Measurements from ENCODE around the gene MAP3K9. TPM values are rescaled to one million over a fixed set of nuclear protein-coding genes. Genes with fewer than 3 reads are reported as not detected.

Gene MAP3K9
- total and polyA plus RNA-seq, 10 of the 15 experiments (the other 5 are each of a cell fraction or from before 2014, with no cell fraction given) = 0.48 to 7.9 (median 2.9) TPM

GRCh38 chr14:70838076-70838475, 28.8 kb upstream of the MAP3K9 start:
- intact Hi-C loops (cut with micrococcal nuclease; ENCODE audit: unreplicated experiment) = no loop called here
- H3K9me3 ChIP-seq (replicated peaks; ENCODE audit: control insufficient read depth, insufficient read depth, low read length) = no peaks in the 10 kb centered on the region; the same call in 2 of the 3 replicates
- no peak overlapping the region for H2AFZ ChIP-seq (ENCODE audit: control insufficient read depth, low read depth, low read length)
- H3K4me2 ChIP-seq (ENCODE audit: control insufficient read depth, insufficient read depth) = no peak overlapping the region
- H3K9ac ChIP-seq (ENCODE audit: control insufficient read depth, insufficient read depth, low read length) = no peak overlapping the region
- SMC1A ChIA-PET (ENCODE audit: uncharacterized antibody, unreplicated experiment) = no interaction called here
- DNase-seq (ENCODE audit: low read depth, low spot score) (no peak), FAIRE-seq (no peak), ATAC-seq (no peak)
- no TSS peak for BruUV-seq (replicated peaks)
- RAD21 ChIA-PET (ENCODE audit: unreplicated experiment) = no interaction called here
- H3K79me2 ChIP-seq (ENCODE audit: control insufficient read depth, insufficient read depth, low read length) = no peaks in the 10 kb centered on the region
- no peak overlapping the region for H3K27ac ChIP-seq (ENCODE audit: control insufficient read depth, insufficient read depth)
- H3K36me3 ChIP-seq (ENCODE audit: control insufficient read depth in 2 of 2, insufficient read depth in 2 of 2, low read length in 1 of 2) = no peaks in the 10 kb centered on the region
- CTCF ChIA-PET = no interaction called here
- WGBS (ENCODE audit: insufficient coverage, insufficient replicate concordance, low lambda C conversion rate, missing lambda C conversion rate) = 41% methylated on average over 4 of the region's 4 CpGs
- POLR2A ChIA-PET = no interaction called here
- no peak overlapping the region for H3K4me3 ChIP-seq
- no peaks in the 10 kb centered on the region for H3K27me3 ChIP-seq (replicated peaks in 1 of 2; ENCODE audit: control insufficient read depth in 2 of 2, insufficient read depth in 2 of 2, low read length in 1 of 2)
- no peaks in the 10 kb centered on the region for H4K20me1 ChIP-seq (ENCODE audit: control insufficient read depth, insufficient read depth)
- in situ Hi-C loops (cut with MboI) = no loop called here
- no peaks in the 10 kb centered on the region for H3K4me1 ChIP-seq (ENCODE audit: control insufficient read depth, insufficient read depth, low read length)
- TF ChIP-seq DPF2 (IDR thresholded peaks at IDR 0.05) = no peak
- no peak for TF ChIP-seq ZSCAN29 (IDR thresholded peaks at IDR 0.05)
- TF ChIP-seq, protein P1, sequence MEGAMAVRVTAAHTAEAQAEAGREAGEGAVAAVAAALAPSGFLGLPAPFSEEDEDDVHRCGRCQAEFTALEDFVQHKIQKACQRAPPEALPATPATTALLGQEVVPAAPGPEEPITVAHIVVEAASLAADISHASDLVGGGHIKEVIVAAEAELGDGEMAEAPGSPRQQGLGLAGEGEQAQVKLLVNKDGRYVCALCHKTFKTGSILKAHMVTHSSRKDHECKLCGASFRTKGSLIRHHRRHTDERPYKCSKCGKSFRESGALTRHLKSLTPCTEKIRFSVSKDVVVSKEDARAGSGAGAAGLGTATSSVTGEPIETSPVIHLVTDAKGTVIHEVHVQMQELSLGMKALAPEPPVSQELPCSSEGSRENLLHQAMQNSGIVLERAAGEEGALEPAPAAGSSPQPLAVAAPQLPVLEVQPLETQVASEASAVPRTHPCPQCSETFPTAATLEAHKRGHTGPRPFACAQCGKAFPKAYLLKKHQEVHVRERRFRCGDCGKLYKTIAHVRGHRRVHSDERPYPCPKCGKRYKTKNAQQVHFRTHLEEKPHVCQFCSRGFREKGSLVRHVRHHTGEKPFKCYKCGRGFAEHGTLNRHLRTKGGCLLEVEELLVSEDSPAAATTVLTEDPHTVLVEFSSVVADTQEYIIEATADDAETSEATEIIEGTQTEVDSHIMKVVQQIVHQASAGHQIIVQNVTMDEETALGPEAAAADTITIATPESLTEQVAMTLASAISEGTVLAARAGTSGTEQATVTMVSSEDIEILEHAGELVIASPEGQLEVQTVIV (IDR thresholded peaks at IDR 0.05; ENCODE audit: borderline replicate concordance, partially characterized antibody) = no peak
- no peak for TF ChIP-seq ZNF622 (IDR thresholded peaks at IDR 0.05)
- TF ChIP-seq SPI1 (IDR thresholded peaks at IDR 0.05; ENCODE audit: borderline replicate concordance, insufficient read depth, low read depth, low read length) = no peak
- no peak for TF ChIP-seq POLR2AphosphoS2 (IDR thresholded peaks at IDR 0.05; ENCODE audit: low read depth, low read length)
- TF ChIP-seq, protein P2, sequence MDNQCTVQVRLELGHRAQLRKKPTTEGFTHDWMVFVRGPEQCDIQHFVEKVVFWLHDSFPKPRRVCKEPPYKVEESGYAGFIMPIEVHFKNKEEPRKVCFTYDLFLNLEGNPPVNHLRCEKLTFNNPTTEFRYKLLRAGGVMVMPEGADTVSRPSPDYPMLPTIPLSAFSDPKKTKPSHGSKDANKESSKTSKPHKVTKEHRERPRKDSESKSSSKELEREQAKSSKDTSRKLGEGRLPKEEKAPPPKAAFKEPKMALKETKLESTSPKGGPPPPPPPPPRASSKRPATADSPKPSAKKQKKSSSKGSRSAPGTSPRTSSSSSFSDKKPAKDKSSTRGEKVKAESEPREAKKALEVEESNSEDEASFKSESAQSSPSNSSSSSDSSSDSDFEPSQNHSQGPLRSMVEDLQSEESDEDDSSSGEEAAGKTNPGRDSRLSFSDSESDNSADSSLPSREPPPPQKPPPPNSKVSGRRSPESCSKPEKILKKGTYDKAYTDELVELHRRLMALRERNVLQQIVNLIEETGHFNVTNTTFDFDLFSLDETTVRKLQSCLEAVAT (IDR thresholded peaks at IDR 0.05) = no peak
- no peak for TF ChIP-seq TAF1 (IDR thresholded peaks at IDR 0.05; ENCODE audit: borderline replicate concordance, low read depth, low read length)
- TF ChIP-seq, protein P3, sequence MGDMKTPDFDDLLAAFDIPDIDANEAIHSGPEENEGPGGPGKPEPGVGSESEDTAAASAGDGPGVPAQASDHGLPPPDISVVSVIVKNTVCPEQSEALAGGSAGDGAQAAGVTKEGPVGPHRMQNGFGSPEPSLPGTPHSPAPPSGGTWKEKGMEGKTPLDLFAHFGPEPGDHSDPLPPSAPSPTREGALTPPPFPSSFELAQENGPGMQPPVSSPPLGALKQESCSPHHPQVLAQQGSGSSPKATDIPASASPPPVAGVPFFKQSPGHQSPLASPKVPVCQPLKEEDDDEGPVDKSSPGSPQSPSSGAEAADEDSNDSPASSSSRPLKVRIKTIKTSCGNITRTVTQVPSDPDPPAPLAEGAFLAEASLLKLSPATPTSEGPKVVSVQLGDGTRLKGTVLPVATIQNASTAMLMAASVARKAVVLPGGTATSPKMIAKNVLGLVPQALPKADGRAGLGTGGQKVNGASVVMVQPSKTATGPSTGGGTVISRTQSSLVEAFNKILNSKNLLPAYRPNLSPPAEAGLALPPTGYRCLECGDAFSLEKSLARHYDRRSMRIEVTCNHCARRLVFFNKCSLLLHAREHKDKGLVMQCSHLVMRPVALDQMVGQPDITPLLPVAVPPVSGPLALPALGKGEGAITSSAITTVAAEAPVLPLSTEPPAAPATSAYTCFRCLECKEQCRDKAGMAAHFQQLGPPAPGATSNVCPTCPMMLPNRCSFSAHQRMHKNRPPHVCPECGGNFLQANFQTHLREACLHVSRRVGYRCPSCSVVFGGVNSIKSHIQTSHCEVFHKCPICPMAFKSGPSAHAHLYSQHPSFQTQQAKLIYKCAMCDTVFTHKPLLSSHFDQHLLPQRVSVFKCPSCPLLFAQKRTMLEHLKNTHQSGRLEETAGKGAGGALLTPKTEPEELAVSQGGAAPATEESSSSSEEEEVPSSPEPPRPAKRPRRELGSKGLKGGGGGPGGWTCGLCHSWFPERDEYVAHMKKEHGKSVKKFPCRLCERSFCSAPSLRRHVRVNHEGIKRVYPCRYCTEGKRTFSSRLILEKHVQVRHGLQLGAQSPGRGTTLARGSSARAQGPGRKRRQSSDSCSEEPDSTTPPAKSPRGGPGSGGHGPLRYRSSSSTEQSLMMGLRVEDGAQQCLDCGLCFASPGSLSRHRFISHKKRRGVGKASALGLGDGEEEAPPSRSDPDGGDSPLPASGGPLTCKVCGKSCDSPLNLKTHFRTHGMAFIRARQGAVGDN (IDR thresholded peaks at IDR 0.05) = no peak
- no peak for TF ChIP-seq ZNF592 (IDR thresholded peaks at IDR 0.05)
- no peak for TF ChIP-seq RBBP5 (conservative IDR thresholded peaks at IDR 0.05)
- no peak for TF ChIP-seq RCOR1 (conservative IDR thresholded peaks at IDR 0.05; ENCODE audit: low read depth, low read length)
- no peak for TF ChIP-seq MAX (IDR thresholded peaks at IDR 0.05; ENCODE audit: low read depth, low read length)
